H1 (cell line): ENCODE measurements around the gene SLC25A12. TPM values are rescaled to one million over a fixed set of nuclear protein-coding genes. Genes with fewer than 3 reads are reported as not detected.

Experiments used
- CTCF ChIA-PET: fragments of 300-600 bp; sonication (Branson Sonifier 250); formaldehyde crosslinking; loops from one replicate; lab custom pipeline; 2021; ENCODE audit not compliant: partially characterized antibody; lab: Charles Lee
- POLR2A ChIA-PET: fragments of 300-600 bp; sonication (Branson Sonifier 250); formaldehyde crosslinking; loops from one replicate; lab custom pipeline; 2021; ENCODE audit warnings: inconsistent platforms; ENCODE audit not compliant: partially characterized antibody; lab: Charles Lee
- DNase-seq, 2 experiments: peaks; one replicate each; pipeline versions ENCODE4 v3.0.0 to v3.0.0-alpha.2; 2010 to 2022; ENCODE audit warnings: low spot score in 2 of 2, low read depth in 1 of 2, mixed read lengths in 1 of 2
- FAIRE-seq: peaks from 2 replicates; lab custom pipeline; 2011; peaks lifted over from hg19 to GRCh38; lab: Jason Lieb, UNC
- H2AFZ ChIP-seq: 2 replicates; pipeline ENCODE4 v1.8.1; 2012; ENCODE audit warnings: low read length, inconsistent platforms
- H2AK5ac ChIP-seq: 2 replicates; pipeline ENCODE4 v1.6.1; 2013; ENCODE audit warnings: low read depth, low read length
- H2BK120ac ChIP-seq: replicated peaks from 2 replicates; pipeline ENCODE3; 2013; ENCODE audit warnings: low read depth, low read length, inconsistent platforms
- H2BK12ac ChIP-seq: 2 replicates; pipeline ENCODE4 v1.6.1; 2013; ENCODE audit warnings: low read depth, low read length
- H2BK15ac ChIP-seq: 2 replicates; pipeline ENCODE4 v1.6.1; 2013; ENCODE audit warnings: low read length
- H2BK20ac ChIP-seq: 2 replicates; pipeline ENCODE4 v1.6.1; 2013; ENCODE audit warnings: low read length
- H2BK5ac ChIP-seq: 2 replicates; pipeline ENCODE4 v1.6.1; 2013; ENCODE audit warnings: low read depth, low read length
- H3K14ac ChIP-seq: 2 replicates; pipeline ENCODE4 v1.6.1; 2013; ENCODE audit warnings: inconsistent platforms; ENCODE audit not compliant: insufficient read length
- H3K18ac ChIP-seq: 2 replicates; pipeline ENCODE4 v1.6.1; 2013; ENCODE audit warnings: low read length; ENCODE audit errors: extremely low read depth
- H3K23ac ChIP-seq: 2 replicates; pipeline ENCODE4 v1.6.1; 2013; ENCODE audit warnings: inconsistent platforms; ENCODE audit not compliant: insufficient read length
- H3K23me2 ChIP-seq: 2 replicates; pipeline ENCODE4 v1.6.1; 2013; ENCODE audit warnings: low read depth, low read length
- H3K27ac ChIP-seq: 2 replicates; pipeline ENCODE4 v1.6.1; 2011; ENCODE audit warnings: low read depth, low read length, inconsistent platforms
- H3K27me3 ChIP-seq, 4 experiments: replicated peaks in 1 of 4; 1 replicate in 1 of 4; 2 replicates in 3 of 4; pipeline versions ENCODE4 v1.6.1 to v1.8.1; 2011 to 2013; ENCODE audit warnings: low read length in 3 of 4, mild to moderate bottlenecking in 3 of 4, inconsistent platforms in 2 of 4, mixed read lengths in 2 of 4, moderate library complexity in 1 of 4; ENCODE audit not compliant: control insufficient read depth in 3 of 4, insufficient read depth in 3 of 4; ENCODE audit errors: extremely low read depth in 1 of 4
- H3K36me3 ChIP-seq, 4 experiments: 2 replicates each; pipeline versions ENCODE4 v1.6.1 to v1.8.1; 2011 to 2013; ENCODE audit warnings: mild to moderate bottlenecking in 4 of 4, low read length in 3 of 4, moderate library complexity in 2 of 4, control low read depth in 1 of 4, inconsistent platforms in 1 of 4; ENCODE audit not compliant: insufficient read depth in 4 of 4, control insufficient read depth in 2 of 4
- H3K4ac ChIP-seq: replicated peaks from 2 replicates; pipeline ENCODE3; 2013; ENCODE audit warnings: low read length, low read depth, mixed read lengths, inconsistent platforms; ENCODE audit not compliant: insufficient read length
- H3K4me1 ChIP-seq, 4 experiments: replicated peaks in 1 of 4; 1 replicate in 1 of 4; 2 replicates in 3 of 4; pipeline versions ENCODE4 v1.6.1 to v1.8.1; 2011 to 2013; ENCODE audit warnings: low read length in 3 of 4, inconsistent platforms in 2 of 4, mixed read lengths in 1 of 4; ENCODE audit not compliant: insufficient read depth in 4 of 4, control insufficient read depth in 3 of 4
- H3K4me2 ChIP-seq, 2 experiments: 2 replicates each; pipeline versions ENCODE4 v1.6.1 to v1.8.1; 2011 to 2013; ENCODE audit warnings: low read depth in 2 of 2, low read length in 2 of 2, control low read depth in 1 of 2, inconsistent platforms in 1 of 2, mild to moderate bottlenecking in 1 of 2; ENCODE audit not compliant: insufficient read depth in 1 of 2
- H3K4me3 ChIP-seq, 4 experiments: fragments of 200-600, 300-600 bp in 1 of 4; sonication (generic), shearing (Covaris generic), sonication (Bioruptor Twin) in 1 of 4; 2 replicates each; pipeline versions ENCODE4 v1.5.1 to v1.8.1; 2011 to 2016; ENCODE audit warnings: low read length in 4 of 4, low read depth in 3 of 4, control low read depth in 2 of 4, inconsistent platforms in 2 of 4, mild to moderate bottlenecking in 2 of 4, mixed read lengths in 1 of 4, moderate library complexity in 1 of 4; ENCODE audit not compliant: insufficient read depth in 2 of 4; ENCODE audit errors: extremely low read depth in 1 of 4
- H3K56ac ChIP-seq: replicated peaks from 2 replicates; pipeline ENCODE3; 2013; ENCODE audit warnings: low read depth, mild to moderate bottlenecking, mixed read lengths, low read length, inconsistent platforms; ENCODE audit not compliant: insufficient read length
- H3K79me1 ChIP-seq: 2 replicates; pipeline ENCODE4 v1.6.1; 2013; ENCODE audit warnings: low read depth, low read length, control low read depth
- H3K79me2 ChIP-seq, 2 experiments: 2 replicates each; pipeline versions ENCODE4 v1.6.1 to v1.8.1; 2012 to 2013; ENCODE audit warnings: low read length in 2 of 2, mild to moderate bottlenecking in 2 of 2, inconsistent platforms in 1 of 2; ENCODE audit not compliant: insufficient read depth in 2 of 2, control insufficient read depth in 1 of 2
- H3K9ac ChIP-seq, 4 experiments: replicated peaks in 1 of 4; 1 replicate in 1 of 4; 2 replicates in 3 of 4; pipeline versions ENCODE4 v1.6.1 to v1.8.1; 2011 to 2013; ENCODE audit warnings: low read depth in 3 of 4, low read length in 3 of 4, control low read depth in 2 of 4, mild to moderate bottlenecking in 2 of 4, moderate library complexity in 2 of 4, inconsistent platforms in 1 of 4; ENCODE audit errors: extremely low read depth in 1 of 4
- H3K9me3 ChIP-seq, 2 experiments: 2 replicates each; pipeline versions ENCODE4 v1.6.1 to v1.8.1; 2012 to 2013; ENCODE audit warnings: mild to moderate bottlenecking in 2 of 2, moderate library complexity in 2 of 2, control low read depth in 1 of 2, inconsistent platforms in 1 of 2, low read depth in 1 of 2, low read length in 1 of 2, mixed read lengths in 1 of 2; ENCODE audit not compliant: insufficient read depth in 2 of 2
- H4K20me1 ChIP-seq, 2 experiments: replicated peaks in 1 of 2; 2 replicates each; pipeline versions ENCODE3 to v1.8.1; 2011 to 2013; ENCODE audit warnings: inconsistent platforms in 2 of 2, low read length in 2 of 2, mild to moderate bottlenecking in 1 of 2; ENCODE audit not compliant: insufficient read depth in 2 of 2, control insufficient read depth in 1 of 2
- H4K5ac ChIP-seq: 2 replicates; pipeline ENCODE4 v1.6.1; 2013; ENCODE audit warnings: low read length, low read depth, mixed read lengths, inconsistent platforms; ENCODE audit not compliant: insufficient read length
- H4K8ac ChIP-seq: 2 replicates; pipeline ENCODE4 v1.8.0; 2013; ENCODE audit warnings: mild to moderate bottlenecking, moderate library complexity, low read length, inconsistent platforms; ENCODE audit not compliant: insufficient read depth; ENCODE audit errors: extremely low read depth
- H4K91ac ChIP-seq: replicated peaks from 2 replicates; pipeline ENCODE3; 2013; ENCODE audit warnings: low read length, mixed read lengths, inconsistent platforms; ENCODE audit not compliant: insufficient read length
- CEBPB ChIP-seq: IDR thresholded peaks from 2 replicates; pipeline ENCODE4 v1.6.1; 2012; ENCODE audit warnings: low read depth, low read length
- MAFK ChIP-seq: IDR thresholded peaks from 2 replicates; pipeline ENCODE4 v1.6.1; 2012; ENCODE audit warnings: low read depth, mild to moderate bottlenecking, improper control_type of control experiment, low read length
- PHF8 ChIP-seq: fragments of 200-600 bp; sonication (generic); conservative IDR thresholded peaks from 2 replicates; pipeline ENCODE4 v1.7.1; 2012; ENCODE audit warnings: low read depth, mild to moderate bottlenecking, inconsistent platforms, low read length, moderate library complexity
- RNF2 ChIP-seq: fragments of 200-900, 300-1000 bp; sonication (generic); IDR thresholded peaks from 2 replicates; pipeline ENCODE4 v1.7.1; 2016; ENCODE audit warnings: borderline replicate concordance, low read depth, mild to moderate bottlenecking, antibody characterized with exemption, low read length; ENCODE audit not compliant: poor library complexity, severe bottlenecking; ENCODE audit errors: missing control alignments
- SAP30 ChIP-seq: fragments of 300-600 bp; sonication (generic); IDR thresholded peaks from 2 replicates; pipeline ENCODE4 v1.7.1; 2012; ENCODE audit warnings: low read length, moderate library complexity, mild to moderate bottlenecking, inconsistent platforms; ENCODE audit not compliant: insufficient read depth, insufficient replicate concordance
- SIN3A ChIP-seq, 2 experiments: IDR thresholded peaks in 1 of 2; conservative IDR thresholded peaks in 1 of 2; 2 replicates each; pipeline ENCODE4 v1.6.1; 2011 to 2012; ENCODE audit warnings: low read length in 2 of 2, improper control_type of control experiment in 1 of 2, low read depth in 1 of 2, mild to moderate bottlenecking in 1 of 2
- ZNF274 ChIP-seq: IDR thresholded peaks from 2 replicates; pipeline ENCODE4 v1.7.0; 2012; ENCODE audit warnings: low read length, borderline replicate concordance; ENCODE audit errors: extremely low read depth
- WGBS, 2 experiments: shearing (Covaris generic) in 1 of 2; methylation state at CpG; one replicate each; pipeline versions ENCODE4 v1.1.6 to v1.1.7; 2013 to 2015; ENCODE audit warnings: low lambda C conversion rate in 2 of 2, mixed read lengths in 2 of 2, inconsistent platforms in 1 of 2, low coverage in 1 of 2, missing lambda C conversion rate in 1 of 2; ENCODE audit not compliant: insufficient replicate concordance in 2 of 2, insufficient coverage in 1 of 2, insufficient read length in 1 of 2; ENCODE audit errors: extremely low coverage in 1 of 2, missing lambda C conversion rate in 1 of 2; 5-methylcytosine and 5-hydroxymethylcytosine counted together
- polyA plus RNA-seq, 7 experiments: library from polyadenylated mRNA; depleted of rRNA in 3 of 7; stranded (reverse) in 5 of 7; unstranded in 2 of 7; fragments of >200 nt in 5 of 7; fragments of 200-250 nt in 2 of 7; gene quantifications; 1 replicate in 5 of 7; 2 replicates in 1 of 7; 4 replicates in 1 of 7; pipeline versions ENCODE4 v1.2.1 to v1.2.3, GENCODE V29; 2011 to 2013; ENCODE audit warnings: missing spikeins in 2 of 7, mixed read lengths in 2 of 7
- total RNA-seq: library from RNA; stranded (reverse); fragmentation: NEBNext Ultra II Directional; extraction: Animal tissue kit (Norgen Biotek cat#: 25700); gene quantifications from 2 replicates; pipeline ENCODE4 v1.2.1, GENCODE V29; 2021
- TF ChIP-seq, protein P1 (sequence below): IDR thresholded peaks from 2 replicates; pipeline ENCODE4 v1.6.1; 2011; ENCODE audit warnings: low read depth, mild to moderate bottlenecking, low read length; ENCODE audit not compliant: insufficient read depth

The SLC25A12 gene
- total and polyA plus RNA-seq, 2 of the 8 experiments (the other 6 are each of a cell fraction or from before 2014, with no cell fraction given) = 7.7 to 10.2 TPM

- H3K18ac ChIP-seq = no peak overlapping the region
- no peaks in the 10 kb centered on the region for H3K9me3 ChIP-seq
- H3K27ac ChIP-seq = no peak overlapping the region
- H2BK15ac ChIP-seq = no peak overlapping the region
- CTCF ChIA-PET = no interaction called here
- no peak overlapping the region for H2BK120ac ChIP-seq
- H3K4me2 ChIP-seq = no peak overlapping the region
- no peak overlapping the region for H3K56ac ChIP-seq
- 88% methylated on average over 4 of the region's 4 CpGs; no CpG with 5 or more reads in 1 of the 2 experiments for WGBS, 2 experiments
- TF ChIP-seq RNF2 = no peak
- TF ChIP-seq ZNF274 = no peak
- TF ChIP-seq SIN3A (conservative IDR thresholded peaks at IDR 0.05 in 1 of 2, IDR thresholded peaks at IDR 0.05 in 1 of 2; ENCODE audit: low read depth in 1 of 2, low read length in 2 of 2) = no peak
- TF ChIP-seq, protein P1, sequence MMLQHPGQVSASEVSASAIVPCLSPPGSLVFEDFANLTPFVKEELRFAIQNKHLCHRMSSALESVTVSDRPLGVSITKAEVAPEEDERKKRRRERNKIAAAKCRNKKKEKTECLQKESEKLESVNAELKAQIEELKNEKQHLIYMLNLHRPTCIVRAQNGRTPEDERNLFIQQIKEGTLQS = no peak
- TF ChIP-seq CEBPB = no peak
- no peak for TF ChIP-seq SAP30
- TF ChIP-seq PHF8 = no peak
- TF ChIP-seq MAFK = no peak
- no peak overlapping the region for H3K4ac ChIP-seq
- no peaks in the 10 kb centered on the region for H3K79me1 ChIP-seq
- H3K4me3 ChIP-seq = no peak overlapping the region
- no peak overlapping the region for H3K14ac ChIP-seq
- no peak overlapping the region for H4K91ac ChIP-seq
- POLR2A ChIA-PET = no interaction called here
- no peaks in the 10 kb centered on the region for H3K23me2 ChIP-seq
- no peak overlapping the region for H2BK20ac ChIP-seq
- no peak overlapping the region for H3K23ac ChIP-seq
- H2BK12ac ChIP-seq = no peak overlapping the region
- H4K20me1 ChIP-seq = no peaks in the 10 kb centered on the region
- H3K27me3 ChIP-seq = no peaks in the 10 kb centered on the region
- no peaks in the 10 kb centered on the region for H3K79me2 ChIP-seq
- DNase-seq = no peak
- no peak overlapping the region for H4K8ac ChIP-seq
- FAIRE-seq = no peak
- no peak overlapping the region for H2AK5ac ChIP-seq
- no peak overlapping the region for H4K5ac ChIP-seq
- no peak overlapping the region for H2AFZ ChIP-seq
- no peak overlapping the region for H2BK5ac ChIP-seq
- no peak overlapping the region for H3K9ac ChIP-seq
- H3K4me1 ChIP-seq = no peaks in the 10 kb centered on the region
- H3K36me3 ChIP-seq = peaks cover 0 to 37% (median 7%) of the 10 kb centered on the region in 4 experiments; a peak in 5 of 8 replicates
Measured at GRCh38 chr2:171745806-171746205, 148.2 kb downstream of the SLC25A12 start.
